Subcutaneous preadipocyte (primary cell): ENCODE results near the gene RNU2-63P. TPM values are rescaled to one million over a fixed set of nuclear protein-coding genes. Genes with fewer than 3 reads are reported as not detected.
A peak's percentile ranks its signal among the peaks of the same experiment; 100 is the strongest.

Experiments
- small RNA-seq: library from RNA; depleted of rRNA; stranded (forward); fragments of <200 nt; gene quantifications from one replicate; pipeline ENCODE3, GENCODE V24; 2012
- total RNA-seq: library from RNA; depleted of rRNA; stranded (reverse); fragments of >200 nt; gene quantifications from 2 replicates; pipeline ENCODE4 v1.2.3, GENCODE V29; 2012

The RNU2-63P gene
- total RNA-seq, result under 0.01 and 275 TPM in 2 replicates

GRCh38 chr2:88016086-88016959, at the start of gene RNU2-63P:
Gene RNU2-63P, minus strand, starts transcription at chr2:88016547.

GRCh38 chr2:88055371-88056128, 39.2 kb upstream of the RNU2-63P start, which contains the start of gene KRCC1:
Gene KRCC1, minus strand, starts transcription at chr2:88055783. Its CDS starts 27,220 bp downstream, at chr2:88028563.

Small RNAs within 50 kb of the gene (small RNA-seq; reads per million reads assigned to genes)
- gene RNU2-63P, result 82.9 reads per million, percentile 98 among the genes with 10 or more reads in this experiment

Other genes starting within 250 kb of the RNU2-63P start
- gene RGPD2, start 190.8 kb downstream of the RNU2-63P start, total RNA-seq, result 2.2 and 4.7 TPM in 2 replicates
- 17.6 and 20.3 TPM in 2 replicates for gene KRCC1, start 39.2 kb upstream of the RNU2-63P start, total RNA-seq
- gene SMYD1, start 51.3 kb upstream of the RNU2-63P start, total RNA-seq, result not detected in 2 replicates
- not detected in 2 replicates for gene FABP1, start 111.5 kb upstream of the RNU2-63P start, total RNA-seq
- 0.98 and 3.7 TPM in 2 replicates for gene THNSL2, start 153.8 kb upstream of the RNU2-63P start, total RNA-seq